GM21515 (cell line): ENCODE results near the gene MPG.
A peak's percentile ranks its signal among the peaks of the same experiment; 100 is the strongest.

ENCODE experiments used
- ATAC-seq: cut with Tn5 transposase; IDR thresholded peaks from one replicate; pipeline ENCODE4 v1.9.1; 2021; ENCODE audit not compliant: unreplicated experiment

The MPG gene

DNA sequence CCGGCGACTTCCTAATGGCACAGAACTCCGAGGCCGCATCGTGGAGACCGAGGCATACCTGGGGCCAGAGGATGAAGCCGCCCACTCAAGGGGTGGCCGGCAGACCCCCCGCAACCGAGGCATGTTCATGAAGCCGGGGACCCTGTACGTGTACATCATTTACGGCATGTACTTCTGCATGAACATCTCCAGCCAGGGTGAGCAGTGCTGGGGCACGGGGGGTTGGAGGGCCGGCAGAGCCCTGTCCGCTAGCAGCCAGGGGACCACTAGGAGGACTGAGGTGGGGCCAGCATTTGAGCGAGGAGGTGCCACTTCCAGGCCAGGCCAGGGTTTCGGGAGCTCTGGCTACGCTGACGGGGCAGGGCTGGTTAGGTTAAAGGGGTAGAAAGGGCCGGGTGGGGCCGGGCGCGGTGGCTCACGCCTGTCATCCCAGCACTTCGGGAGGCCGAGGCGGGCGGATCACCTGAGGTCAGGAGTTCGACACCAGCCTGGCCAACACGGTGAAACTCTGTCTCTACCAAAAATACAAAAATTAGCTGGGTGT lies 5.1 kb downstream of the MPG start:
- ATAC-seq = no peak

DNA sequence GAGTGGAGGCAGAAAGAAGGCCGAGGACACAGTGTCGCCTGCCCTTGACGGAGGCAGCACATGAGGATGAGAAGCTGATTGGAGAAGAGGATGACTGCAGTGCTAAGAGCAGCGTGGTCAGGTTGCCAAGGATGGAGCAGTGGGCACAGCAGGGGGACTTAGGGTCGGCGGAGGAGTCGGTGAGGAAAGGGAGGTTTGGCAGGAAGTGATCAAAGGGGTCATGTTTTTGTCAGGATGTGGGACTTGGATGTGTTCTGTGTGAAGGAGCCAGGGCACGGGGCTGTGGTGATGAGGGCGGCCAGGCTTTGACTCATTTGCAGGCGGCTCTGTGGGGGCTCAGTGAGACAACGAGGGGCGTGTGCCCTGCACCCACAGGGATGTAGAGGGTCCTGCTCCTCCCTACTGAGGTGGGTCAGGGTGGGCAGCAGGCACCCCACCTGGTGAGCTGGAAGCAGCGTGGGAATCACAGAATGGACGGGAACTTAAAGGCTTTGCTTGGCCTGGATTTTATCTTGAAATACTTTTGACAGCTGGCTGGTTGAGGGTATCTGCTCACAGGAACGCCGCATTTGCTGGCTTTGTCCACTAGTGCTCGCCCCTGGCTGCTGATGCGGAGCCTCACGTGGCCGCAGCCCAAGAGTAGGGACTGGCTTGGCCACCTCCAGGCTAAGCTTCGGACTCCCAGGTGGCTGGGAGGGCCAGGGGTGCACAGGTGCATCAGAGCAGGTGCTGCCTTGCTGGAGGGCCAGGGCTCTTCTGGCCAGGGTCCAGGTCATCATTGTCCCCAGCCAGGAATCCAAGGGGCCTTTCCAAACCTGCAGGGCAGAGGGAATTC lies 6.0 kb downstream of the MPG start:
- no peak for ATAC-seq

DNA sequence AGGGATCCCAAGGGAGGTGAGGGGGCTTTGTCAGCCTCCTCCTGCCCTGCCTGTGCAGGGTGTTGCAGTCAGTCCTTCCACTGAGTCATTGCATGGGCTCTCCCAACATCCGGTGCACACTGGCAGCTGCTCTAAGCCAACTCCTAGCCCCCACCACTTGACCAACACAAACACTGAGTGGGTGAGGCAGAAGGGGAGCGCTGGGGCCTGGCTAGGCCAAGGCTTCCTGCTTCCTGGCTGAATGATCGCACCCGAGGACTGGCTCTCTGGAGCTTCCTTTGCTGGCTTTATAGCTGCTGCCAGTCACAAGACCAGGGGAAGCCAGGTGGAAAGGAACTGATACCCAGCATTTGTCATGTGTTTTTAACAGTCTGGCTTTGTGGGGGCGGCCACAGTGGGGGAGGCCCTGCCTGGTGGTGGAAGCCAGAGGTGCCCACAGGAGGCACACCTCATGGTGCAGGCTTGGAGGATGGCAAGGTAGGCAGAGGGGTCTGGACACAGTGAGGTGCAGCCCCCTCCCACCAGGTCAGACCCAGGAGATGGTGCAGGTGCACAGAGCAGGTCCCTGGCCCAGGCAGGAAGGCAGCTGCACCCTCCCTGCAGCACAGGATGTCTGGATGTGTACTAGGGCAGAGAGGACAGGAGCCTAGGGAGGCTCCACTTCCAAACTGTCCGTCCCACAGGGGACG lies 6.8 kb downstream of the MPG start:
- ATAC-seq = no peak

DNA sequence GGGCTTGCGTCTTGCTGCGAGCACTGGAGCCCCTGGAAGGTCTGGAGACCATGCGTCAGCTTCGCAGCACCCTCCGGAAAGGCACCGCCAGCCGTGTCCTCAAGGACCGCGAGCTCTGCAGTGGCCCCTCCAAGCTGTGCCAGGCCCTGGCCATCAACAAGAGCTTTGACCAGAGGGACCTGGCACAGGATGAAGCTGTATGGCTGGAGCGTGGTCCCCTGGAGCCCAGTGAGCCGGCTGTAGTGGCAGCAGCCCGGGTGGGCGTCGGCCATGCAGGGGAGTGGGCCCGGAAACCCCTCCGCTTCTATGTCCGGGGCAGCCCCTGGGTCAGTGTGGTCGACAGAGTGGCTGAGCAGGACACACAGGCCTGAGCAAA lies 7.4 kb downstream of the MPG start:
- no peak for ATAC-seq

DNA sequence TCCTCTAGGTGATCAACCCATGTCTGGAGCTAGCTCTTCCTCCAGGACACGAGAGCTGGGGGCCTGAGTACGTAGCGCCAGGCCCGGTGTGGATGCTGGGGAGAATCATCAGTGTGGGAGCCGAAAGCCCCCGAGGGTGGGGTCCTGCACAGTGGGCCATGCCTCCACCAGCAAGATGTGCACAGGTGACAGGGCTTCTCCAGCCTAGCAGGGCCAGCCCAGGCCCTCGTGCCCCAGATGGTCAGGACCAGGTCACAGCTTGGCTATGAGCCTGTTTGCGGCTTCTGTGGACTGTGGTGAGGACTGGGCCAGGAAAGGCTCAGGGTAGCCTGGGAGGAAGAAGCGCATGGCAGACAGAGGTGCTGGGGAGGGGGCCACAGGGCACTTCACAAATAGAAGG lies 7.8 kb downstream of the MPG start:
- no peak for ATAC-seq

DNA sequence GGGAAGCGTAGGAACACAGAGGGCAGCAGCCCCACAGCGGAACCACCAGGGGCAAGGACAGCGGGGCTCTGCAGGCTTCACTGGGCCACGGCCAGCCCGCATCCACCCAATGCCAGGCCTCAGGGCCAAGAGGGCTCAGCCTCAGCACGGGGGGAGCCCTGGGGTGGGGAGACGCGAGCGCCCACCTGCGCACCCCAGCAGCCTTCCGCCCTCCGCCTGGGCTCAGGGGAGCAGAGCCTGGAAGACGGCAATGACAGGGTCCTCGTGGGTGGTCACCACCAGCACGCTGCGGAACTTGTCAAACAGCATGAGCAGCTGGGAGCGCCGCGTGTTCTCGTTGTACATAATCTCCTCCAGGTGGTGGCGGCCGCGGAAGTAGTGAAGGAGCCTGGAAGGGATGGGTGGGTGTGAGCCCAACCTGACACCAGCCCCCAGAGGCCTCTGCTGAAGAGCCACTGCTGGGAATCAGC lies 8.5 kb downstream of the MPG start:
- no peak for ATAC-seq

DNA sequence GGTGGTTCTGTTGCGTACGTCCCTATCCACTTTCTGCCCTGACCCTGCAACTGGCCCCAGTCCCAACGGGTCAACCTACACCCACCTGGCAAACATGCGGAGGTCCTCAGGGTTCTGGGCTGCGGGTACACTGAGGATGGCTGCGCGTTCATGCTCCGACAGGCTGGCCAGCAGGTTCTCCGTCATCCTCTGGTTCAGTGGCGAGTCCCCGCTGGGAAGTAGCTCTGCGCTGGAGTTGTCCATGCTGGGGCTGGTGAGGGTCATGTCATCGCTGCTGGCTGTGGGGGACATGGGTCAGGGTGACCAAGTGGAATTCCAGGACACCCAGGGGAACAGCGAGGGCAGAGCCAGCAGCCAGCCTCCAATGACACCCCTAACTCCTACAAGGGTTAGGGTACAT lies 10.6 kb downstream of the MPG start:
- no peak for ATAC-seq

DNA sequence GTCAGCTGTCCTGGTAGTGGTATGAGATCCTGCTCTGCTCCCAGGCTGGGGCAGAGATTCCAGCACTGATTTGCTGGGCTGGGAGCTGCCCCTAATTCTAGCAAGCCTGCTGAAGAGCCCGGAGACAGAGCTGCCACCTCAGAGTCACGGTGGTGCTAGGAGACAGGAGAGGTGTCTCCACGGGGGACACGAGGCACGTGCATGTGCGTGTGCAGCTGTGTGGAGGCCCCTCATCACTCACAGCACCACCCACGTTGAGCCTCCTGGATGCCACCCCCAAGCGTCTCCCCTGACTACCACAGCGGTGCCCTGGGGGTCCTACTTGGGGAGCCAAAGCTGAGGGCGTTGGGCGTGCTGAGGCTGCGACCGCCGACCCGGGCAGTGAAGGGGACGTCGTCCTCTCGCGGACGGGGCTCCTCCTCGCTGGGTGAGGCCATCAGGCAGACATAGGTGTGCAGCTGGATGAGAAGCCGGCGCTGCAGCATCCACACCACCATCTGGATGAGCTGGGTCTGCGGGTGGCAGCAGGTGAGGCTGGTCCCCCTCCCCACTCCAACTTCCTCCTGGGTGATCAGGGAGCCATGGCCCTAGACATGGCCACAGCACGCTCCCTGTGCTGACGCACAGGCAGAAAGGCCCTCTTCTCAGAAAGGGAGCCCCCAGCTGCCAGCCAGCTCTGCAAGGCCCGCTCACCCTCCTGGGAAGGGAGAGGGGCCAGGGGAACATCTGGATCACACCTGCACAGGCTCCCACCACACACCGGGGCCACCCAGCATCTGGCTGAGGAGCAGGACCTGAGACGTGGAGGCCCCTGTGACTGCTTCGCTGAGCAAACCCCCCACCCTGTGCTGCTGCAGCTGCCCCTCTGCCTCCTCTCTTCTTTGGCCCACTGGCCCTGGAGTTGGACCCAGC lies 11.6 kb downstream of the MPG start:
- no peak for ATAC-seq

DNA sequence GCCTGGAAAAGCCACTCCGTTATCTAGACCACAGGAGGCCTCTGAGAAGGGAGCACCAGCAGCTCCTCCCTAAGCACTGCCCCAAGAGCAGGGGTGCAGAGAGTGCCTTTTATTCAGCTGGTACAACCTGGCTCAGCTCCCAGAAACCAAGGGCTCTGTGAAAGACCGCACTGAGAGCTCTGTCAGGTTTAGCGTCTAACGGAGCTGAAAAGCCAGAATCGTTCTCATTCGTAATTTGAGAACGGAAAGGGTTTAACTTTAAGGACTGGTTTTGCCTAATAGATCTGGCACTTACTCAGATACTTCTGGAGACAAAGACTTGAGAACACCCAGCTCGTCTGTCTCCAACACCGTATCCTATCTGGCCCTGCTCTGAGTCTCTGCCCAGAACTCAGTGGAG lies 13.5 kb downstream of the MPG start:
- ATAC-seq = no peak

DNA sequence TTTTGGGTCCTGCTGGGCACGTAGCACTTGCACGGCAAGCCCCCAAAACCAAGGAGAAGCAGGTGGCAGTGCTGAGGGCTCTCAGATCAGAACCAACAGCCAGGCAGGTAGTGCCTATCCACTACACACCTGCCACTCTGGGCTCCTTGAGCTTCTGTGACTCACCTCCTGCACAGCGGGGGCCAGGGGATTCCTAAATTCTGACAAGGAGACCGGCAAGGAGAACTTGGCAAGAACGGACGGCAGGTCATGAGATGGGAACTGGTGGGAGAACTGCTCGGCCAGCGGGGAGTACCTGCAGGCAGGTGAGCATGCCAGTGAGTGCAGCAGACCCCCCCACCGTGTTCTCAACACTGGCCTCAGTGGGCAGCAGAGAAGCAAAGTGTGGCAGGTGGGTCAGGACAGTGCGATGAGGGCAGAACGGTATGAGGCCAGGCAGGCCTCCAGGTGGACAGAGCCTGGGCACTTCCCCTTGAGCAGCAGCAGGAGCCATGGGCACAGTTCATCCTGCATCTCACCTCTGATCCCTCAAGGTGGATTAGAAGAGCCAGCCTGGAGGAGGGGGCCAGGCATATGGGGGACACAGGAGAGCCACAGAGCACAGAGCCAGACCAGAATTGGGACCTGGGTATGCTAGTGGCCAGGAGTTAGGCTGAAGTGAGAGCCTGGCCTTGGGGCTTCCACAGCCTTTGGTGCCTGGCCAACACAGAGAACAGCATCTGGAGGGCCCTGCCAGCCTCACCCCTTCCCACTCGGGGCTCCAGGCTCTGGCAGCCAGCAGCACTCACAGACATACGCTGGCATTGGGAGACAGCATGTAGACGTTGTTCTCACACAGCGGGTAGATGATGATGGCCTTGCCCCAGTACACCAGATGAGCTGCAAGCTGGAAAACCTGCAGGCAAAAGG lies 14.7 kb downstream of the MPG start:
- no peak for ATAC-seq

DNA sequence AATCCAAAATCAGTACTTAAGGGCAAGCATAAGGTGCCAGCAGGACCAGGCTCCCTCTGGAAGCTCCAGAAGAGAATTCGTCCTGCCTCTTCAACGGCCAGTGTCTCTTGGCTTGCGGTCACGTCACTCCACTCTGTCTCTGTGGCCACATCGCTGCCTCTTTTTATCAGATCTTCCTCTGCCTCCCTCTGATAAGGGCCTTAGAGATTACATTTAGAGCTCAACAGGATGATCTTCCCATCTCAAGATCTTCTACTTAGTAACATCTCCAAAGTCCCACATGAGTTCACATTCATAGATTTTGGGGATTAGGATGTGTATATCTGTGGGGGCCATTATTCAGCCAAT lies 16.9 kb downstream of the MPG start:
- no peak for ATAC-seq

DNA sequence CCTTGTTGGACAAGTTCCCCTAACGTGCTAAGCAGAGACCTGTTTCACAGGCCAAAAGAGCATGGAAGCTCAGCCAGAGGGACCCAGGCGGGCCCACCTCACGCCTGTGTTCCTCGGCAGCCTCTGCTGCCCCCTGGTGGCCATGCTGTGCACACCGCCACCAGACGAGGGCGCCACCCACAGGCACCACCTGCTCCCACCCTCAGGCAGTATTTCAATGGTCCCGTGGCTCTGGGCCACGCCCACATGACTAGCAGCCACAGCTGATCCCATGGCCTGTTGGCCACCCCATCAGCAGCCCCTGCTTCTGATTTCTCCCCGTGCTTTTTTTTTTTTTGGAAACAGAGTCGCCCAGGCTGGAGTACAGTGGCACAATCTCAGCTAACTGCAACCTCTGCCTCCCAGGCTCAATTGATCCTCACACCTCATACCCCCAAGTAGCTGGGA lies 18.9 kb downstream of the MPG start:
- peak; percentile 65 for ATAC-seq

DNA sequence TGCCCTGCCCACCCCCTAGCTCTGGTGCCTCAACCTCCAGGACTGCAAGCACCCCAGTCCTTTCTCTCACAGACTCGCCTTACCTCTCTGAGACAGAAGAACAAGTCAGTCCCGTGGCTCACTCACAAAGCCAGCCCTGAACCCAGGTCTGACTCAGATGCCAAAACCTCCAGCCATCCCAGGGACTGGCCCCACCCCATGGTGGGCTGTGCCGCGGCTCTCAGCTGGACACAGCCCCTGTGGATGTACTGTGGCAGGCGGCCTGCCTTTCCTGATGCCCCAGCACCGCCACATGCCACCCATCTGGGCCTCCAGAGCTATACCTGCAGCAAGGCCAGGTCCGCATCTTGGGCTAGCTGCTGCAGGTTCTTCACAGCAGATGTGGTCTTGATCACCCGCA lies 19.8 kb downstream of the MPG start:
- ATAC-seq = no peak

DNA sequence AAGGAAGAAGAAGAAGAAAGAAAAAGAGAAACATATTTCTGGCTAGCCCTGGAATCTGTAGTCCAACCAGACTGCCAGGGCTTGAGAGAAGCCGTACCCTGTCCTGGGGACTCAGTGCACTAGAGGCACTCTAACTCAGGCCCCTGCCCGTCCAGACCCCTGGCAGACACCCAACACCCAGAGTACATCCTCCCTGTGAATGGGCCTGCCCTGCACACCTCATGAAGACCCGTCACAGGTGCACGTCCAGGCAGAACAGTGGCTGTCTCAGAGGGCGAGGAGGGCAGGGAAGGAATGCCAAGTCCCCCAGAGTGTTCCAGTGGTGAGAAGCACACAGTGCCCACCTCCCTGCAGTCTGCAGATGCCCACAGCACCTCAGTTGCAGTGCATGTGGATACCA lies 23.0 kb downstream of the MPG start:
- no peak for ATAC-seq

DNA sequence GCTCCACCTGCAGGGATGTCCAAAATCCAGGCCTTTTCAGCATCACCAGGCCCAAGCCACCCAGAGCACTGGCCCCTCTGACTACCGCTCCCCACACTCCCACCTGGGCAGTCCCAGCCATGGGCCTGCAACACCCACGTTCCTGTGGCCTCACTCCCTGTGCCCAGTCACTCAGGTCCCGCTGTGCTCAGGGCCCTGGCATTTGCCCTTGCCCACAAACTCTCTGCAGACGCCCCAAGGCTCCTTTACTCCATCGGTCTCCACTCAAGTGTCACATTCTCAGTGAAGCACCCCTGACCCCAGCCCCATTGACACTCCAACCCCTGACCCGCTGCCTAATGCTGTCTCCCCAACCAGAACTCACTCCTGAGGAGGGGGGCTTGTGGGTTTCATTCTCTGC lies 23.6 kb downstream of the MPG start:
- no peak for ATAC-seq

DNA sequence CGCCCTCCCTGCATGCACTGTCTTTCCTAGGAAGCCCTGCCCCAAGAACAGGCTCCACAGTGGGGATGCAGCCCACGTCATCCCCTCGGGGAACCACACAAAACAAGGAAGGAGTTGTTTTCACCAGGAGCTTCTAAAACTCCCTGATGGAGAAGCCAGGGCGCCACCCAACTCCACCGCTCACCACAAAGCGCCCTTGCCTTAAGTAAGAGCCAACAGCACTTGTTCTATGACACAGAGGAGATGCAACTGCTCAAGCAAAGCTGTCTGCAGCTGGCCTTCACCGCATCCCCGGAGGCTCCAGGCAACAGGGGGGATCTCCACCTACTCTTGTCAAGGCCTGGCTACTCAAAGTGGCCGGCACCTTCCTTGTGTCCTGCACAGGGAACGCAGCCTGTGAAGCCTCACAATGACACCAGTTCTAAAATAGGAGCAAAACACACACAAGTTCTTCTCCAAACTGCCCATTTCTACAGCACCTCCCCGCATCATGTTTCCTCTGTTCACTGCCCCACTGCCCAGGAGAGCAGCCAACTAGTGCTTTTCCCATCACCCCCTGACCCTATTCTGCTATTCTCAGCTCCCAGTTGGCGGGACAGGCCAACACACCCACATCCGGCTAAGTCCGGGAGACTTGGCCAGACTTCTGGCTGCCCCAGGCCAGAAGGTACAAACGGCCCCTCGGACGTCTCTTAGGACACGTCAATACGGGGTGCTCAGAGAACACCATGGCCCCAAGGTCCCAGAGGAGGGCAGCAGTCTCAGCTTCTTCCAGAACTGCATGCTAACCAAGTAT lies 24.2 kb downstream of the MPG start:
- ATAC-seq = no peak

DNA sequence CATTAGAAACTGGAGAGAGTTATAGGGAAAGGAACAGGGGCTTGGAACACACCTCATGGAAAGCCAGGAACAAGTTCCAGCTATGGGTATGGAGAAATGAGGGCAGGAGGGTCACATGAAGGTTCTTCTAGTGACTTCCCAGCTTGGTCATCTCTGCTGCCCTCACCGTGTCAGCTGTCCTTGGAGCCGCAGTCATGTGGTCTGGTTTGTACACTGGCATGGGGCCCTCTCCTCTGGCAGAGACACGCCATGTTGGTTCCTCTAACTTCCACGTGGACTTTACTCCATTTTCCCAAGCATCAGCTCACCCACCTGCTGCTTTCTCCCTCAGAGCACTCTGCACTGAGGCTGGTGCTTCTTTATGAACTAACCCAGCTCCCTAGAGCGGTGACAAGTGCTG lies 26.3 kb downstream of the MPG start:
- no peak for ATAC-seq

DNA sequence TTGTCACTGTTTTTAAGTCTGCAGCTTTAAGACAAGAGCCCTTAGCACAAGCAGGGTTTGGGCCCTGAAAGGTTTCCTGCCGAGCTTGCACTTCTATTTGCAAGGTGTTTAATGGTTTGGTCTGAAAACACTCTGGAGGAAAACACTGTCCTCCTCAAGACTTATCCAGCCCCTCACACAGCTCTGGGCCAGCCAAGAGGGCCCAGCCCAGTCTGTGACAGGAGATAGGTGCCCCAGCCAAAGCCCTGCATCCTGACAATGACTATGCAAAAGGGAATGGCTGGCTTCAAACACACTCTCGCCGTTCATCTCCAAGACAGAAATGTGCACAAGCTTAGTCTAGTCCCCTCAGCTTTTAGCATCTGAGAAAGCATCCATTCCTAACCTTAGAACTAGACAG lies 26.9 kb downstream of the MPG start:
- no peak for ATAC-seq

DNA sequence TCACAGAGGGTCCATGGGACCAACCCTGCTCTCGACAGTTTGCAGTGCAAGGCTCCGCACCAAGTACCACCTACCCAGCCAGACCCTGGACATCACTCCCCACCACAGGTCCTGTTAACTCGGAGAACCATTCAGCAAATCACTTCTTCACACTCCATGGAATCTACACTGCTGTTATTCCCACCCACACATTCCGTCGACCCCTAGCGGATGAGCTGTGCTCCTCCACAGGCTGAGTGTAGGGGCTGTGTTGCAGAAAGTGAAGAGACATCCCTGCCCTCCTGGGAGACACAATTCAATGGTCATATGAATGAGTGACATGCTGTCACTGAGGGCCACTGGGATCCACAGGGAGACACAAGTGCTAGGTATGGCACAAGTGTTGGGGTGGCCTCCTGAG lies 27.5 kb downstream of the MPG start:
- ATAC-seq = no peak
